Naive thymus-derived CD4-positive, alpha-beta T cell (primary cell): ENCODE measurements around the gene TMC1. TPM values are rescaled to one million over a fixed set of nuclear protein-coding genes. Genes with fewer than 3 reads are reported as not detected.

Experiments used
- ATAC-seq: fragments of 150-1000 bp; cut with Tn5 transposase; 2 replicates; pipeline ENCODE4 v1.10.0; 2021; ENCODE audit warnings: mild to moderate bottlenecking, moderate library complexity
- CTCF ChIA-PET: fragments of 350-600 bp; sonication (Branson Sonifier 250); formaldehyde crosslinking; loops from one replicate; lab custom pipeline; 2021; ENCODE audit warnings: antibody characterized with exemption; lab: Charles Lee
- POLR2A ChIA-PET: fragments of 350-600 bp; sonication (Branson Sonifier 250); formaldehyde crosslinking; loops from one replicate; lab custom pipeline; 2021; ENCODE audit warnings: antibody characterized with exemption, inconsistent platforms; lab: Charles Lee
- DNase-seq, 9 donors: peaks; one replicate each; pipeline versions ENCODE4 v3.0.0 to v3.0.0-alpha.2; 2020 to 2022; ENCODE audit warnings: mixed read lengths in 1 of 9
- H3K27ac ChIP-seq: one replicate; pipeline ENCODE4 v1.7.0; 2013; ENCODE audit warnings: mild to moderate bottlenecking, low read depth, low read length, moderate library complexity
- H3K27me3 ChIP-seq, 2 donors: one replicate each; pipeline ENCODE4 v1.7.0; 2013; ENCODE audit warnings: low read length in 2 of 2, mild to moderate bottlenecking in 2 of 2, moderate library complexity in 2 of 2; ENCODE audit not compliant: control insufficient read depth in 2 of 2, insufficient read depth in 2 of 2
- H3K36me3 ChIP-seq, 3 experiments: 1 replicate in 2 of 3; 2 replicates in 1 of 3; pipeline ENCODE4 v1.7.0; 2013; ENCODE audit warnings: low read length in 3 of 3, mild to moderate bottlenecking in 3 of 3, moderate library complexity in 1 of 3; ENCODE audit not compliant: insufficient read depth in 3 of 3, control insufficient read depth in 2 of 3
- H3K4me1 ChIP-seq, 2 donors: one replicate each; pipeline ENCODE4 v1.7.0; 2013; ENCODE audit warnings: low read length in 2 of 2, mild to moderate bottlenecking in 2 of 2, moderate library complexity in 1 of 2; ENCODE audit not compliant: control insufficient read depth in 2 of 2, insufficient read depth in 2 of 2
- H3K4me3 ChIP-seq: 2 replicates; pipeline ENCODE4 v1.7.0; 2013; ENCODE audit warnings: mild to moderate bottlenecking, low read length
- H3K9me3 ChIP-seq, 3 experiments: 1 replicate in 2 of 3; 2 replicates in 1 of 3; pipeline ENCODE4 v1.7.0; 2013; ENCODE audit warnings: low read length in 3 of 3; ENCODE audit not compliant: control insufficient read depth in 2 of 3
- H3K27ac Mint-ChIP-seq, 9 donors: one replicate each; pipeline ENCODE4 v1.8.0; 2020 to 2022; ENCODE audit warnings: mixed read lengths in 9 of 9, mild to moderate bottlenecking in 8 of 9, moderate library complexity in 5 of 9, inconsistent platforms in 2 of 9
- H3K27me3 Mint-ChIP-seq, 5 donors: one replicate each; pipeline ENCODE4 v1.8.0; 2021 to 2022; ENCODE audit warnings: mixed read lengths in 5 of 5, mild to moderate bottlenecking in 1 of 5
- H3K36me3 Mint-ChIP-seq, 5 donors: one replicate each; pipeline ENCODE4 v1.8.0; 2020 to 2022; ENCODE audit warnings: mixed read lengths in 5 of 5, mild to moderate bottlenecking in 3 of 5, inconsistent platforms in 1 of 5
- H3K4me1 Mint-ChIP-seq, 7 donors: one replicate each; pipeline ENCODE4 v1.8.0; 2020 to 2022; ENCODE audit warnings: mixed read lengths in 7 of 7, mild to moderate bottlenecking in 3 of 7, inconsistent platforms in 1 of 7
- H3K4me3 Mint-ChIP-seq, 10 donors: one replicate each; pipeline ENCODE4 v1.8.0; 2020 to 2022; ENCODE audit warnings: mild to moderate bottlenecking in 10 of 10, mixed read lengths in 10 of 10, moderate library complexity in 6 of 10, inconsistent platforms in 2 of 10
- H3K9me3 Mint-ChIP-seq, 11 donors: one replicate each; pipeline ENCODE4 v1.8.0; 2020 to 2022; ENCODE audit warnings: mixed read lengths in 11 of 11, mild to moderate bottlenecking in 4 of 11, inconsistent platforms in 1 of 11, moderate library complexity in 1 of 11
- intact Hi-C, 2 donors: fragments of 100-400 bp; cut with micrococcal nuclease; formaldehyde crosslinking; loops; one replicate each; pipeline ENCODE4 v1.15.1; 2023
- polyA plus RNA-seq, 2 donors: library from polyadenylated mRNA; unstranded; fragments of 300-500 nt; fragmentation: Illumina TruSeq; gene quantifications; one replicate each; pipeline ENCODE4 v1.2.3, GENCODE V29; 2021
- total RNA-seq, 6 experiments: library from RNA in 5 of 6; stranded (reverse) in 5 of 6; gene quantifications; 1 replicate in 5 of 6; 2 replicates in 1 of 6; pipeline ENCODE4 v1.2.3 and lab custom pipeline; 2021 to 2026

Gene TMC1
- total and polyA plus RNA-seq, 7 experiments from 2014 or later: not detected

DNA sequence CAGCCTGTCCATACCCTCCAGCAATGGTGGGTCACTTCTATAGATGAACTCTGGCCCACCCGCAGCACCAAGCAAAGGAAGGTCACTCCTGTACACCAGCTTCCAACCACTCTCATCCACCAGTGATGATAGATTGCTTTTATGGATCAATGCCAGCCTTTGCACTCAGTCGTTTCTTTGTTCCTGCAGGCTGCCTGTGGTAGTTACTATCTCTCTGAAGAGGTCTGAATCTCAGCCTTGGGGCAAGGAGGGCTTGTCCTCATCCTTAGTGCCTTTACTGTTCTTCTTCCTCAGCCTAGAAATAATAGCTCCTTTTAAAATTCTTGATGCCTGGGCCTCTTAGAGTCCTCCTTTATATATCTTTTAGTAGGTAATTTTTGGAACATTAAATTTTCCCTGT is 100.8 kb downstream of the TMC1 start:
- H3K4me3 ChIP-seq: no peak overlapping the region
- Mint-ChIP-seq H3K4me3 (no peak overlapping the region), H3K9me3 (no peaks in the 10 kb centered on the region), H3K27me3 (peaks cover 0 to 25% (median 6%) of the 10 kb centered on the region in 5 donors), H3K4me1 (no peaks in the 10 kb centered on the region), H3K36me3 (no peaks in the 10 kb centered on the region), H3K27ac (no peak overlapping the region)
- ATAC-seq: no peak
- H3K27ac ChIP-seq: no peak overlapping the region
- no peaks in the 10 kb centered on the region for H3K36me3 ChIP-seq
- no peaks in the 10 kb centered on the region for H3K4me1 ChIP-seq
- DNase-seq: no peak
- intact Hi-C loops: no loop called here
- H3K9me3 ChIP-seq: no peaks in the 10 kb centered on the region
- no peaks in the 10 kb centered on the region for H3K27me3 ChIP-seq
- POLR2A ChIA-PET: no interaction called here
- CTCF ChIA-PET: no interaction called here

DNA sequence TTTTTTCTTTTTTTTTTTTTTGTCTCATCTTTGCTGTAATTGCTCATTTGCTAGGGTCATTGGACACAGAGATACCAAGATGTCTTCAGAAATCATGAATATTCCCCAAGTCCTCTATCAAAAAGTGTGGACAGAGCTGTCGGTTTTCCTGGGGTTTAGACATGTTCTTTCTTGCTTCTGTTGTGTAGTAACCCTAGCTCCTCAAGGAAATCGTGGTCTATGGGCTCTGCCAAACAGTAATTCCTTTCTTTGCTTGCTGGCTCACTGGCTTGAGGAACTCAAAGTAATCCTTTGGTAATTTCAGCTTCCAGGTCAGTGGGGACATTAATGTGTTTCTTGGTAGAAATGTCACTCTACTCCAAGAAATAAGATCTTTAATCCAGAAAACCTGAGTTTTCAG is 101.7 kb downstream of the TMC1 start:
- ATAC-seq: no peak
- no peaks in the 10 kb centered on the region for H3K36me3 Mint-ChIP-seq
- peaks cover 0 to 25% (median 4%) of the 10 kb centered on the region in 5 donors for H3K27me3 Mint-ChIP-seq

GRCh38 chr9:72627147-72627546 is 105.7 kb downstream of the TMC1 start:
- no peak overlapping the region for H3K4me3 Mint-ChIP-seq
- H3K9me3 ChIP-seq: no peaks in the 10 kb centered on the region
- peaks cover 0 to 13% (median 5%) of the 10 kb centered on the region in 5 donors for H3K27me3 Mint-ChIP-seq
- H3K36me3 Mint-ChIP-seq: peaks cover 0 to 3% (median 0%) of the 10 kb centered on the region in 5 donors
- H3K4me3 ChIP-seq: no peak overlapping the region
- H3K4me1 ChIP-seq: no peaks in the 10 kb centered on the region
- ChIA-PET CTCF (interaction anchor here (1.4 kb wide), 1 partner anchor 35 kb away, joined by 3 read pairs; no protein-coding TSS in a partner anchor), POLR2A (no interaction called here)
- peaks cover 0 to 5% (median 0%) of the 10 kb centered on the region in 11 donors for H3K9me3 Mint-ChIP-seq
- no peaks in the 10 kb centered on the region for H3K36me3 ChIP-seq
- DNase-seq: no peak
- H3K27ac Mint-ChIP-seq: no peak overlapping the region
- ATAC-seq: no peak
- no peak overlapping the region for H3K27ac ChIP-seq
- no peaks in the 10 kb centered on the region for H3K4me1 Mint-ChIP-seq
- intact Hi-C loops: no loop called here
- no peaks in the 10 kb centered on the region for H3K27me3 ChIP-seq

More for the DNA sequence above, 101.7 kb downstream of the TMC1 start:
- Mint-ChIP-seq H3K4me3 (no peak overlapping the region), H3K4me1 (no peaks in the 10 kb centered on the region), H3K27ac (no peak overlapping the region), H3K9me3 (no peaks in the 10 kb centered on the region)
- CTCF ChIA-PET: no interaction called here
- Histone ChIP-seq H3K27me3 (no peaks in the 10 kb centered on the region), H3K4me1 (no peaks in the 10 kb centered on the region), H3K36me3 (no peaks in the 10 kb centered on the region), H3K9me3 (no peaks in the 10 kb centered on the region), H3K27ac (no peak overlapping the region), H3K4me3 (no peak overlapping the region)
- POLR2A ChIA-PET: no interaction called here
- no peak for DNase-seq
- intact Hi-C loops: no loop called here

GRCh38 chr9:72627956-72628540 is 106.6 kb downstream of the TMC1 start:
- Histone ChIP-seq H3K4me3 (no peak overlapping the region), H3K36me3 (no peaks in the 10 kb centered on the region), H3K4me1 (no peaks in the 10 kb centered on the region), H3K9me3 (no peaks in the 10 kb centered on the region), H3K27me3 (no peaks in the 10 kb centered on the region), H3K27ac (no peak overlapping the region)
- ChIA-PET CTCF (interaction anchor here (1.4 kb wide), 1 partner anchor 36 kb away, joined by 3 read pairs; no protein-coding TSS in a partner anchor), POLR2A (no interaction called here)
- Mint-ChIP-seq H3K27ac (no peak overlapping the region), H3K4me1 (no peaks in the 10 kb centered on the region), H3K36me3 (peaks cover 0 to 4% (median 0%) of the 10 kb centered on the region in 5 donors), H3K9me3 (peaks cover 0 to 6% (median 0%) of the 10 kb centered on the region in 11 donors), H3K4me3 (no peak overlapping the region), H3K27me3 (peaks cover 0 to 8% (median 5%) of the 10 kb centered on the region in 5 donors)
- no peak for ATAC-seq
- DNase-seq: no peak
- intact Hi-C loops: no loop called here

- Histone ChIP-seq H3K27ac (no peak overlapping the region), H3K27me3 (no peaks in the 10 kb centered on the region), H3K9me3 (no peaks in the 10 kb centered on the region), H3K4me1 (no peaks in the 10 kb centered on the region), H3K4me3 (no peak overlapping the region), H3K36me3 (no peaks in the 10 kb centered on the region)
- Mint-ChIP-seq H3K27me3 (peaks cover 0 to 14% (median 5%) of the 10 kb centered on the region in 5 donors), H3K4me1 (peaks cover 0 to 12% (median 0%) of the 10 kb centered on the region in 7 donors), H3K27ac (peak overlapping the region in 1 of 9 donors; percentile 45), H3K9me3 (peaks cover 0 to 12% (median 6%) of the 10 kb centered on the region in 11 donors), H3K4me3 (no peak overlapping the region), H3K36me3 (peaks cover 0 to 4% (median 3%) of the 10 kb centered on the region in 5 donors)
- ChIA-PET CTCF (no interaction called here), POLR2A (no interaction called here)
- intact Hi-C loops: no loop called here
- peak; percentile 20 for ATAC-seq
- peak in 1 of 9 donors; percentile 40 for DNase-seq
These were observed 112.6 kb downstream of the TMC1 start for GRCh38 chr9:72633966-72634365.

DNA sequence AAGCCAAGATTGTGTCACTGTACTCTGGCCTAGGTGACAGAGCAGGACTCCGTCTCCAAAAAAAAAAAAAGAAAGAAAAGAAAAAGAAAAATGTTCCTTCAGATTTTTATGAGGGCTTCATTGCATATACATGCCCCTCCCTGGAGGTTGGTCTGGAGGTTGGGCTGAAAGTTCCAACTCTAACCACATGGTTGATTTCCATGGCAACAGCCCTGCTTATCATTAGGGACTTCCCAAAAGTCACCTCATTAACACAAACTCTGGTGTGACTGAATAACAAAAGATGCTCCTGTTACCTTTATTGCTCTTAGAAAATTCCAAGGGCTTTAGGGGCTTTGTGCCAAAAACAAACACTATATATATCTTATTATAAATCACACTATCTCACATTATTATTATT is 113.8 kb downstream of the TMC1 start:
- intact Hi-C loops: no loop called here
- CTCF ChIA-PET: no interaction called here
- ATAC-seq: no peak
- H3K27me3 Mint-ChIP-seq: peaks cover 0 to 17% (median 5%) of the 10 kb centered on the region in 5 donors
- no peak overlapping the region for H3K4me3 Mint-ChIP-seq
- Histone ChIP-seq H3K36me3 (no peaks in the 10 kb centered on the region), H3K4me3 (no peak overlapping the region), H3K27me3 (no peaks in the 10 kb centered on the region), H3K4me1 (no peaks in the 10 kb centered on the region), H3K9me3 (no peaks in the 10 kb centered on the region), H3K27ac (no peak overlapping the region)
- H3K4me1 Mint-ChIP-seq: peaks cover 0 to 12% (median 0%) of the 10 kb centered on the region in 7 donors
- no peak overlapping the region for H3K27ac Mint-ChIP-seq
- DNase-seq: no peak
- POLR2A ChIA-PET: no interaction called here
- H3K9me3 Mint-ChIP-seq: peaks cover 0 to 12% (median 6%) of the 10 kb centered on the region in 11 donors
- peaks cover 0 to 4% (median 3%) of the 10 kb centered on the region in 5 donors for H3K36me3 Mint-ChIP-seq

DNA sequence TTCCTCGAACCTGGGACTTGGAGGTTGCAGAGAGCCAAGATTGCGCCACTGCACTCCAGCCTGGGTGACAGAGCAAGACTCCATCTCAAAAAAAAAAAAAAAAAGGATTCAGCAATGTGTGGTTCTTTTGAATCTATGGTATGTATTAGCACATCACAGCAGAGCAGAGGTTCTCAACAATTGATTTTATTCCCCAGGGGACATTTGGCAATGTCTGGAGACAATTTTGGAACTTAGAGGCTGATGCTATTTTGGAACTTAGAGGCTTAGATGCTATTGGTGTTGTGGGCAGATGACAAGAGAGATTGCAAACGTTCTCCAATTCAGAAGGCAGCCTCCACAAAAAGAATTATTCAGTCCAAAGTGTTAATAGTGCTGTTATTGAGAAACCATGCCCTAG is 115.2 kb downstream of the TMC1 start:
- Histone ChIP-seq H3K36me3 (no peaks in the 10 kb centered on the region), H3K4me1 (no peaks in the 10 kb centered on the region), H3K27me3 (no peaks in the 10 kb centered on the region), H3K4me3 (no peak overlapping the region), H3K9me3 (no peaks in the 10 kb centered on the region), H3K27ac (no peak overlapping the region)
- peaks cover 0 to 17% (median 5%) of the 10 kb centered on the region in 5 donors for H3K27me3 Mint-ChIP-seq
- ATAC-seq: no peak
- intact Hi-C loops: no loop called here
- H3K4me3 Mint-ChIP-seq: no peak overlapping the region
- no peak overlapping the region for H3K27ac Mint-ChIP-seq
- H3K4me1 Mint-ChIP-seq: peaks cover 0 to 12% (median 0%) of the 10 kb centered on the region in 7 donors
- H3K9me3 Mint-ChIP-seq: peaks cover 0 to 12% (median 6%) of the 10 kb centered on the region in 11 donors
- POLR2A ChIA-PET: no interaction called here
- no peak for DNase-seq
- CTCF ChIA-PET: no interaction called here
- peaks cover 0 to 4% (median 3%) of the 10 kb centered on the region in 5 donors for H3K36me3 Mint-ChIP-seq
